GM21360 (cell line): ENCODE results near the gene IGSF21.

Source experiments
- ATAC-seq: cut with Tn5 transposase; IDR thresholded peaks from one replicate; pipeline ENCODE4 v1.9.1; 2021; ENCODE audit warnings: mild to moderate bottlenecking, moderate library complexity; ENCODE audit not compliant: unreplicated experiment

Gene IGSF21

DNA sequence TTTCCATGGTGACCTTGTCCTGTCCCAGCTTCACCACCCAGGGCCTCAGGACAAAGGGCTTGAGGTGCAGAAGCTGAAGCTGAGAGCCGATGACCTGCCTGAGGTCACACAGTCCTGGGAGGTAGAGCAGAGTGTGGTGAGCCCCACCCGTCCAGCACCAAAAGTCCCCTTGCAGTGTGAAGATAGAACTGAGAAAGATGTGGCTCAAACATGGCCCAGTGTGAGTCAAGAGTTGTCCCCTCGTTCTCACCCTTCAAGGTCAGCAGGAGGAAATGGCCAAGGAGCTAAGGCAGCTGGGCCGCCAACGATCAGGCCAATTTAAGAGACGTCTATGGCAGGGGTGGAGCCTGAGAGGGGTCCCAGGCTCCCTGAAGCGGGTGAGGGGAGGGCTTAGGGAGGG, 215.7 kb downstream of the IGSF21 start:
- no peak for ATAC-seq

DNA sequence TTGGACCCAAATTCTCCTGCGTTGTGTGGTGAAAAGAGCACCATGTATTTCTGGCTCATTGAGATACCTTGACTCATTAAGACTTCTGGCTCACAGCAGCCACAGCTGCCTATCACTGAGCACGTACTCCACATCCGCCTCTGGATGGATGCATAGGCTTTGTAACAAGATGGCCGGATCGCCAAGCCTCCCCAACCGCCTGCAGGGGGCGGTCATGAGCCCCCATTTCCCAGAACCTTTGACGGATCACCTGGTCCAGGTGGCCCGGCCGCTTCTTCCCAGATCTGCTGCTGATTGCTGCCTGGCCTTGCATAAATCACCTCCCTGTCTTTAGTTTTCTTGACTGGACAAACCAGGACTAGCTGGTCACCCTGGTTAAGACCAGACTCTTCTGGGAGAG, 216.6 kb downstream of the IGSF21 start:
- no peak for ATAC-seq

DNA sequence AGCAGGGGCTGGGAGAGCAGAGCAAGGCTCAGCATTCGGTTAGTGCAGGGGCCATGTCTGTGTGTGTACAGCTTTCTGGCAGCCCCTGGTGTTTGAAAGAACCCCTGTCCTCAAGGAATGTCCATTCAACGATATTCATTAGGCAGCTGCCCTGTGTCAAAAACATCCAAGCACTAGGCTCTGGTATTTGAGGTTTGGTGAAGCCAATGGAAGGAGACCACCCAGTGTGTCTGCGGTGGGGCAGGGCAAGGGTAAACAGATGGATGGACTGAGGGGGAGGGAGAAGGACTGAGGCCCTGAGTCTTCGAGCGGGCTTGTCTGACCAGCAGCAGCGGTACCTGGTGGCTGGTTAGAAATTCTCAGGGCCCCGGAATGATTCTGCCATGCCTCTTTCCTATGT, 217.5 kb downstream of the IGSF21 start:
- ATAC-seq = no peak

- ATAC-seq = no peak
Measured at GRCh38 chr1:18326211-18326897, 218.8 kb downstream of the IGSF21 start.

DNA sequence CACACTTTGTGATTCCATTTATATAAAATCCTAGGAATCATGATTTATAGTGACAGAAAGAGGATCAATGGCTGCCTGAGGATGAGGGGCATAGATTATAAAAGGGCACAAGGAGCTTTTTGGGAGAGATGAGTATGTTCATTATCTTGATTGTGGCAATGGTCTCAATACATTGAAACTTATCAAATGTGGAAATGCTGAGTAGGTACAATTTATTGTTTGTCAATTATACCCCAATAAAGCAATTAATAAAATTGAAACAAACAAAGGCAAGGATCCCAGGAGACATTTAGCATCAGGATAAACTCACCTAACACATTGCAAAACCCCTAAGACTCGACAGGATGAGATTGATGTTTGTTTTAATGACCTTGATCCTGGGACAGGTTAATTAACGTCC, 220.1 kb downstream of the IGSF21 start:
- ATAC-seq = no peak

GRCh38 chr1:18328803-18329202, 221.2 kb downstream of the IGSF21 start:
- ATAC-seq = no peak

DNA sequence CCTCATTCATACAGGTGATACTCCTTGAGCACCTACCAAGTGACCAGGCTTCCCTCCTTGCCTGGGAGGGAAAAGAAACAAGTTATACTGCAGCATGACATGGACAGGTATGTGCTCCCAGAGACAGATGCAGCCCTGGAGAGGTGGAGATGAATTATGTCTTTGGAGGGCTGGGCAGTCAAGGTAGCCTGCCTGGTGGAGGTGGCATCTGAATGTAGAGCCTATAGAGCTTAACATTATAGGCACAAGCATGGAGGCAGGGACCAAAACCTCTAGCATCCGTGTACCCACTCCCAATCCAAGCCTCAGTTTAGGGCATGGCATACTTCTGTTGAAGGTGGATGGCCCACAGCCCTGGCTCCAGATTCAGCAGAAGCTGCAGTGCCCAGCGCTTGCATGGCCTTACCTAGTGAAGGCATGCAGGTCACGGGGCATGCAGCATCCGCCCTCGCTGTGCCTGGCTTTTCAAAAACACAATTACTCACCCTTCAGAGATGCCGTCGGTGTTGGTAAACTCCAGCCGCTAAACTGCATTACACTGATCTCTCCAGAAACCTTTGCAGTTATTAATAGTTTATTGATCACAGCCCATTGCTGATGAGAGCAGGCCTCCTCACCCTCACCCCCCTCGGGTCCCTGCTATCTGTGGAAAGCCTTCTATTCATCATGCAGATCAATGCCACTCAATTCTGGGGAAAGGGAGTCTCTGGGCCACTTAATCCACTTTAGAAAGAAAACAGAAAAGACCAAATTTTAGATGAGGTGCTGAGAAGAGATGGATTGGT, 222.1 kb downstream of the IGSF21 start:
- ATAC-seq = no peak

- ATAC-seq = no peak
Measured at GRCh38 chr1:18332576-18332975, 225.0 kb downstream of the IGSF21 start.

DNA sequence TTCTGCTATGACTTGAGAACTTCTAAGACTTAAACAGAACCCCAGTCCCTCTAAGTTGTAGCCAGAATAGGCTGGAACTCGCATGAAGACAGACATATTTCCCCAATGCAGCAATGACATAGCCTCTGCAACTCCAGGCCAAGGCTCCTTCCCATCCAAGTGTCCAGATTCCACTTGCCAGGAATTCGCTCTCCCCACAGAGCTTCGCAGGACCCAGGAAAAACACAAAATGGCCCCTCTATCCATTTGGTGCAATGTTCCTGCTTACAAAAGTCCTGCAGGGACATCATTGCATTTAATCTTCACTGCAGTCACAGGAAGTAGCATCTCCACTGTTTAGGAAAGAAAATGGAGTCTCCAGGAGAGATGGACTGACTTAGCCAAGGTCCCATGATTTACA, 225.6 kb downstream of the IGSF21 start:
- no peak for ATAC-seq

GRCh38 chr1:18336801-18337200, 229.2 kb downstream of the IGSF21 start:
- ATAC-seq = no peak

DNA sequence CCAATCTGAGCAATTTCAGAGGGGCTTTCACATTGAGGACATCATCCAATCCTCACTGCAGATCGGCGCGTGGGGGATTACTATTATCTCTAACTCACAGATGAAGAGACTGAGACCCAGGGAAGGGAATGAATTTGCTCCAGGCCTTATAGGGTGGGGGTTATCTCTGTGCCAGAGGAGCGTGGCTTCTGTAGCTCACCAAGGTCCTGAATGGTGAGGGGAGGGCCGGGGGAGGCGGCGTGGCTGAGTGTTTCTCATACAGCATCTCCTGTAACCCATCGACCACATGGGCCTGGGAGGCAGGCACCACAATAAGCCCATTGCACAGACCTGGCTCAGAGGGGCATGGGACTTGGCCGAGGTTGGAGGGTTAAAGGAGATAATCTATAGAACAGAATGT, 230.2 kb downstream of the IGSF21 start:
- no peak for ATAC-seq

GRCh38 chr1:18339161-18339560, 231.6 kb downstream of the IGSF21 start:
- no peak for ATAC-seq

DNA sequence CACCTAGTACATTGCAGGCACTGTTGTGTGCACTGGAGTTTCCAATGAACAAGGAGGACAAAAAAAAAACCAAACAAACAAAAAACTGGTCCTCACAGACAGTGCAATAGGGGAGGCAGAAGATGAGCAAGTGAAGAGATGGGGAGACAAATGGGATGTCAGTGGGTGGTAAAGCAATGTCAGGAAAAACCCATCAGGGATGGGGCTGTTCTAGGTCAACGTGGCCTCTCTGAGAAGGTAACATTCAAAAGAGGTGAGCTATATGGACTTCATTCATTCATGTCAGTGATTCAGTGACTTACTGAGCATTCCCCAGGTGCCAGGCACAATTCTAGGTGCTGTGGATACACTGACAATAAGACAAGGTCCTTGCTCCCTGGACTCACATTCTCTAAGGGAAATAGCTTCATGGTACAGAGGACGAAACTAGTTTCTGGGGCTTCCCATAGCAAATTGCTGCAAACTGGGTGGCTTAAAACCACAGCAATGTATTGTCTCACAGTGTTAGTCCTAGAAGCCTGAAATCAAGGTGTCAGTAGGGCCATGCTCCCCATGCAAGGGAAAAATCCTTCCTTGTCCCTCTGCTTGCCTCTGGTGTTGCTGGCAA, 232.7 kb downstream of the IGSF21 start:
- ATAC-seq = no peak

DNA sequence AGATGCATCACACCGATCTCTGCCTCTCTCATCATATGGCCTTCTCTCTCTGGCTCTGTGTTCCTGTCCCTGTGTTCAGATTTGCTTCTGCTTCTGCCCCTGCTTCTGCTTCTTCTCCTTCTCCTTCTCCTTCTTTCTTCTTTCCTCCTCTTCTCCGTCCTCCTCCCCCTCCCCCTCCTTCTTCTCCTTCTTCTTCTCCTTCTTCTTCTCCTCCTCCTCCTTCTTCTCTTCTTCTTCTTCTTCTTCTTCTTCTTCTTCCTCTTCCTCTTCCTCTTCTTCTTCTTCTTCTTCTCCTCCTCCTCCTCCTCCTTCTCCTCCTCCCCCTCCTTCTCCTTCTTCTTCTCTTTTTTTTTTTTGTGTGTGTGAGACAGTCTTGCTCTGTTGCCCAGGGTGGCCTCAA, 233.2 kb downstream of the IGSF21 start:
- ATAC-seq = no peak

GRCh38 chr1:18341291-18342069, 233.9 kb downstream of the IGSF21 start:
- no peak for ATAC-seq

GRCh38 chr1:18342744-18343143, 235.1 kb downstream of the IGSF21 start:
- ATAC-seq = no peak

- ATAC-seq = no peak
Measured at GRCh38 chr1:18343581-18343980, 236.0 kb downstream of the IGSF21 start.

DNA sequence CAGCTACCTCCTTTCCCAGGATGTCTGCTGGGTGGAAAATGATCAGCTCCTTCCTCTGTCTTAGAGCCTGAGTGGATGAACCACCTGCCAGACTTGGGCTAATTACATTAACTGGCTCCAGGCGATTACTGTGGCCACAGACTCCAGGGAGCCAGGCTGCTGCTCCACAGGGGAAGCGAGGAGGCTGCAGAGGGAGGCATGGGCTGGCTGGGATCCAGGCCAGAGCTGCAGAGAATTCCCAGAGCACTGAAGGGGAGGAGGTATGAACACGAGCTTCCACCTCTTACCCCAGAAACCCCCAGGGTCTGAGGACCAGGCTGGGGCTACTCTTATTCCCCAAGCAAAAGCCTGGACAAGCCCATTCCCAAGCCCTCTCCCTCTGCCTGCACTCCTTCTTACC, 237.2 kb downstream of the IGSF21 start:
- no peak for ATAC-seq

GRCh38 chr1:18347559-18347958, 240.0 kb downstream of the IGSF21 start:
- no peak for ATAC-seq

- ATAC-seq = no peak
Measured at GRCh38 chr1:18348354-18348753, 240.8 kb downstream of the IGSF21 start.

GRCh38 chr1:18350747-18351146, 243.1 kb downstream of the IGSF21 start:
- ATAC-seq = no peak
